ENCODE results near the gene TCEAL8. TPM values are rescaled to one million over a fixed set of nuclear protein-coding genes. Genes with fewer than 3 reads are reported as not detected.
"Not testable (repeated sequence)": the region's sequence is repeated elsewhere in the genome, so short reads cannot be mapped to it uniquely, and the experiment has no call there.

The TCEAL8 gene
- polyA plus RNA-seq, 1 of the 3 experiments (the other 2 are of a cell fraction) = 36.5 TPM

DNA sequence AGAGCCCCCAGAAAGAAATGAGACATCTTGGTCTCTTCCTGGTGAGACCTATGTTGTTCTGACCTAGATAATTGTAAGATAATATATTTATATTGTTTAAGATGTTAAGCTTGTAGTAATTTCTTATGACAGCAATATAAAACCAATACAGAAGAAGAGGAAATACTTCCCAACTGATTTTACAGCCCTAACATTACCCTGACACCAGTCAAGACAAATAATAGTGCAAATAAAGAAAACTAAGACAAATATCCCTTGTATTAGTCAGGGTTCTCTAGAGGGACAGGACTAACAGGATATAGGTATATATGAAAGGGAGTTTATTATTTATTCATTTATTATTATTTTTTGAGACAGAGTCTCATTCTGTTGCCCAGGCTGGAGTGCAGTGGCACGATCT lies 18.7 kb downstream of the TCEAL8 start:
- H3K27me3 ChIP-seq (ENCODE audit: insufficient read depth) = peaks cover 19% of the 10 kb centered on the region; the same call in 1 of the 2 replicates
- H3K36me3 ChIP-seq (replicated peaks in 1 of 2; ENCODE audit: control insufficient read depth in 1 of 2, insufficient read depth in 2 of 2, low read length in 1 of 2) = no peaks in the 10 kb centered on the region
- H3K79me2 ChIP-seq (ENCODE audit: insufficient read depth) = no peaks in the 10 kb centered on the region
- H2AFZ ChIP-seq (ENCODE audit: low read depth) = no peak overlapping the region
- no peaks in the 10 kb centered on the region for H3K9me3 ChIP-seq
- TF ChIP-seq YY1 (IDR thresholded peaks at IDR 0.05; ENCODE audit: low read depth) (no peak), SMC3 (IDR thresholded peaks at IDR 0.05; ENCODE audit: low read depth, low read length) (no peak), CTCF (IDR thresholded peaks at IDR 0.05) (no peak), RFX5 (IDR thresholded peaks at IDR 0.05; ENCODE audit: low read length) (no peak)
- CTCF ChIA-PET = interaction anchor here (1.3 kb wide), 1 partner anchor 25 kb away, joined by 3 read pairs; no protein-coding TSS in a partner anchor
- H3K27ac ChIP-seq (ENCODE audit: low read depth in 2 of 2, low read length in 1 of 2) = no peak overlapping the region
- H3K4me2 ChIP-seq = no peak overlapping the region
- DNase-seq = no peak
- 50% methylated on average over 1 of the region's 1 CpG for WGBS (ENCODE audit: low lambda C conversion rate)
- H3K4me1 ChIP-seq (ENCODE audit: control insufficient read depth in 1 of 2, insufficient read depth in 2 of 2, low read depth in 1 of 2, low read length in 1 of 2) = no peaks in the 10 kb centered on the region
- no peak overlapping the region for H3K4me3 ChIP-seq (ENCODE audit: low read depth in 2 of 2, low read length in 1 of 2)
- H3K9me2 ChIP-seq = no peaks in the 10 kb centered on the region
- no peaks in the 10 kb centered on the region for H4K20me1 ChIP-seq (ENCODE audit: insufficient read depth)
- no peak overlapping the region for H3K9ac ChIP-seq
- H3F3A ChIP-seq (replicated peaks; ENCODE audit: insufficient read depth) = no peaks in the 10 kb centered on the region
- POLR2A ChIA-PET = no interaction called here

GRCh38 chrX:103235608-103236007 lies 19.3 kb downstream of the TCEAL8 start:
- H3K27me3 ChIP-seq (ENCODE audit: insufficient read depth) = peaks cover 19% of the 10 kb centered on the region; the same call in 1 of the 2 replicates
- H3K9ac ChIP-seq; H3K9me3 ChIP-seq; H2AFZ ChIP-seq (ENCODE audit: low read depth); H3K9me2 ChIP-seq; H4K20me1 ChIP-seq (ENCODE audit: insufficient read depth); H3K4me3 ChIP-seq (ENCODE audit: low read depth in 2 of 2, low read length in 1 of 2); H3F3A ChIP-seq (replicated peaks; ENCODE audit: insufficient read depth); H3K4me1 ChIP-seq (ENCODE audit: control insufficient read depth in 1 of 2, insufficient read depth in 2 of 2, low read depth in 1 of 2, low read length in 1 of 2); H3K79me2 ChIP-seq (ENCODE audit: insufficient read depth); H3K27ac ChIP-seq (ENCODE audit: low read depth in 2 of 2, low read length in 1 of 2); DNase-seq; CTCF ChIA-PET; H3K36me3 ChIP-seq (replicated peaks in 1 of 2; ENCODE audit: control insufficient read depth in 1 of 2, insufficient read depth in 2 of 2, low read length in 1 of 2); H3K4me2 ChIP-seq: not testable (repeated sequence)
- POLR2A ChIA-PET = interaction anchor here (0.6 kb wide), 1 partner anchor 9 kb away, joined by 3 read pairs; no protein-coding TSS in a partner anchor
- 22% methylated on average over 2 of the region's 2 CpGs for WGBS (ENCODE audit: low lambda C conversion rate)

GRCh38 chrX:103234869-103235268 lies 20.1 kb downstream of the TCEAL8 start:
- Histone ChIP-seq H3K9me2 (no peaks in the 10 kb centered on the region), H3K36me3 (replicated peaks in 1 of 2; ENCODE audit: control insufficient read depth in 1 of 2, insufficient read depth in 2 of 2, low read length in 1 of 2) (no peaks in the 10 kb centered on the region), H3K79me2 (ENCODE audit: insufficient read depth) (no peaks in the 10 kb centered on the region), H3K27me3 (ENCODE audit: insufficient read depth) (peaks cover 19% of the 10 kb centered on the region; the same call in 1 of the 2 replicates), H3K4me3 (ENCODE audit: low read depth in 2 of 2, low read length in 1 of 2) (no peak overlapping the region), H3K27ac (ENCODE audit: low read depth in 2 of 2, low read length in 1 of 2) (no peak overlapping the region), H3F3A (replicated peaks; ENCODE audit: insufficient read depth) (no peaks in the 10 kb centered on the region), H2AFZ (ENCODE audit: low read depth) (no peak overlapping the region), H3K9ac (no peak overlapping the region), H4K20me1 (ENCODE audit: insufficient read depth) (no peaks in the 10 kb centered on the region), H3K9me3 (no peaks in the 10 kb centered on the region), H3K4me1 (ENCODE audit: control insufficient read depth in 1 of 2, insufficient read depth in 2 of 2, low read depth in 1 of 2, low read length in 1 of 2) (no peaks in the 10 kb centered on the region), H3K4me2 (no peak overlapping the region)
- POLR2A ChIA-PET = no interaction called here
- CTCF ChIA-PET = no interaction called here
- DNase-seq = no peak
- WGBS (ENCODE audit: low lambda C conversion rate) = 39% methylated on average over 1 of the region's 1 CpG
- no peak for TF ChIP-seq TEAD4 (IDR thresholded peaks at IDR 0.05; ENCODE audit: borderline replicate concordance, insufficient read depth)
- TF ChIP-seq MXI1 (IDR thresholded peaks at IDR 0.05; ENCODE audit: low read depth, low read length) = no peak
- TF ChIP-seq SIN3A (IDR thresholded peaks at IDR 0.05; ENCODE audit: borderline replicate concordance, low read depth, low read length) = no peak

All from SK-N-SH (cell line).